ENCODE data around the gene DNHD1.

The DNHD1 gene

DNA sequence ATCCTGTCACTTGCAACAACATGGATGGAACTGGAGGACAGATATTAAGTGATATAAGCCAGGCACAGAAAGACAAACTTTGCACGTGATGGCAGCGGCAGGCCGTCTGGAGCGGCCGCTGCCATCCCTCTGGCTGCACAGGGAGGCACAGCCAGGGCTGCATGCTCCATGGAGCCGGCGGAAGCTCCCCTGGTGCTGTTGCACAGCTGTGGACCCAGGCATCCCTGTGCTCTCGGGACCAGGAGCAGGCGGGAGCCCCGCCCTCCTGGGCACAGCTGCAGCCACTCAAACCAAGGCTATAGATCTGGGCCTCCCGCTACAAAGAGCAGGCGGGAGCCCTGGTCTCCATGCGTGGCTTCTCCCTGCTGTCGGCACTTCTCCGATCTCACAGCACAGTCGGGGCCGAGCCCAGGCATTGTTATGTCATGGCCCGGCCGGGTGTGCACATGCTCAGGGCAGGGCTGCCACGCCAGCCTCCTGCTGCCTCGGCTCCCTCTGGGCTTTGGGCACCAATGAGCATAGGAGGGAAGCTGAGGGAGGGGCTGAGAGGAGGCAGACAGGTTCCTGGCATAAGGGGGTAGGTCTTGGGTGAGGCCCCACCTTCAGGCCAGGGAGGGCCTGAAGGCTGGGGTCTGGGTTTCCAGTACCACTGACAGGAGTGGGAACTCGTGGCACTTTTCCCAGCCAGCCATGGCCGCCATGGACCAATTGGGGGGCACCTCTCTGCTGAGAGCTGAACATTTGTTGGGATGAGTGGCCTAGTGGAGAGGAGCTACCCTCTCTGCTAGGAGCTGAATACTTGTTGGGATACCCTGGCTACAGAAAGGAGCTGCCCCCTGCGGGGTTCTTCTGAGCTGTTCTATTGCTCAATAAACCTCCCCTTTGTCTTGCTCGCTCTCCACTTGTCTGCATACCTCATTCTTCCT lies 89.6 kb downstream of the DNHD1 start:
- H3K27ac ChIP-seq = peak overlapping the region; percentile 66
- TF ChIP-seq, protein P1, sequence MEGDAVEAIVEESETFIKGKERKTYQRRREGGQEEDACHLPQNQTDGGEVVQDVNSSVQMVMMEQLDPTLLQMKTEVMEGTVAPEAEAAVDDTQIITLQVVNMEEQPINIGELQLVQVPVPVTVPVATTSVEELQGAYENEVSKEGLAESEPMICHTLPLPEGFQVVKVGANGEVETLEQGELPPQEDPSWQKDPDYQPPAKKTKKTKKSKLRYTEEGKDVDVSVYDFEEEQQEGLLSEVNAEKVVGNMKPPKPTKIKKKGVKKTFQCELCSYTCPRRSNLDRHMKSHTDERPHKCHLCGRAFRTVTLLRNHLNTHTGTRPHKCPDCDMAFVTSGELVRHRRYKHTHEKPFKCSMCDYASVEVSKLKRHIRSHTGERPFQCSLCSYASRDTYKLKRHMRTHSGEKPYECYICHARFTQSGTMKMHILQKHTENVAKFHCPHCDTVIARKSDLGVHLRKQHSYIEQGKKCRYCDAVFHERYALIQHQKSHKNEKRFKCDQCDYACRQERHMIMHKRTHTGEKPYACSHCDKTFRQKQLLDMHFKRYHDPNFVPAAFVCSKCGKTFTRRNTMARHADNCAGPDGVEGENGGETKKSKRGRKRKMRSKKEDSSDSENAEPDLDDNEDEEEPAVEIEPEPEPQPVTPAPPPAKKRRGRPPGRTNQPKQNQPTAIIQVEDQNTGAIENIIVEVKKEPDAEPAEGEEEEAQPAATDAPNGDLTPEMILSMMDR (conservative IDR thresholded peaks at IDR 0.05) = no peak

DNA sequence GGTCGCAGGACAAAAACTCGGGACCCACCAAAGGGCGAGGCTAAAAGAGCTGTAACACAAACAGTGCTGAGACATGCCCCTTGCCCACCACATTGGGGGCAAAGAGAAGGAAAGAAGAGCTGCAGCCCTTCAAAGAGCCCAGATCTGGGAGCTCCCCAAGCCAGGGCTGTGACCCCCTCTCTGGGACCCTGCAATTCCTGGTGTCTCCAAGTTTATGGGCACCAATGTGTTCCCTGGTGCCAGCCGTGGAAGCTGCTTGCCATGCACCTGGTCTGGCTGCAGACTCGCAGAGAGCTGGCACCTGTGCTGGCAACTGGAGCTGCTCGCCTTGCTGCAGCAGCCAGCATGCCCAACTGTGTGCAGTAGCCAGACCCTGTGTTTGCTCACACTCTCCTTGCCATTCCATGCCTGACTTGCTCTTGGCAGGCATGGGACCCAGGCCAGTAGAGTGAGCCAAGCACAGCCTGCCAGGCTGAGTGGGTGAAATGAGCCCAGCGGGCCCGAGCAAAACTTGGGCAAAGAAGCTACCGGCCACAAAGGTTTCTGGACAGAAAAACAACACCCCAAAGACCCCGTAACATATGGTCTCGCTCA lies 90.4 kb downstream of the DNHD1 start:
- TF ChIP-seq, protein P1 (conservative IDR thresholded peaks at IDR 0.05) = no peak
- H3K27ac ChIP-seq = peak overlapping the region; percentile 66

DNA sequence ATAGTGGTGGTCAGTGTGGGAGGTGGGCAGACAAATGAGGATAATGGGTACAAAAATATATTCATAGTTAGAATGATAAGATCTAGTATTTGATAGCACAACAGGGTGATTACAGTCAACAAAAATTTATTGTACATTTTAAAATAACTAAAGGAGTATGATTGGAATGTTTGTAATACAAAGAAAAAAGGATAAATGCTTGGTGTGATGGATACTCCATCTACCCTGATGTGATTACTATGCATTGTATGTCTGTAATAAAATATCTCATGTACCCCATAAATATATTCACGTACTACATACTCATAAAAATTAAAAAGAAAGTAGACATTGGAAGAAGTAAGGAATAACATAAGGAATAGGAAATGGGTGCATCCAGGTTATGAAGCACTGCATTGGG lies 90.9 kb downstream of the DNHD1 start:
- peak overlapping the region; percentile 66 for H3K27ac ChIP-seq
- TF ChIP-seq, protein P1 (conservative IDR thresholded peaks at IDR 0.05) = no peak

DNA sequence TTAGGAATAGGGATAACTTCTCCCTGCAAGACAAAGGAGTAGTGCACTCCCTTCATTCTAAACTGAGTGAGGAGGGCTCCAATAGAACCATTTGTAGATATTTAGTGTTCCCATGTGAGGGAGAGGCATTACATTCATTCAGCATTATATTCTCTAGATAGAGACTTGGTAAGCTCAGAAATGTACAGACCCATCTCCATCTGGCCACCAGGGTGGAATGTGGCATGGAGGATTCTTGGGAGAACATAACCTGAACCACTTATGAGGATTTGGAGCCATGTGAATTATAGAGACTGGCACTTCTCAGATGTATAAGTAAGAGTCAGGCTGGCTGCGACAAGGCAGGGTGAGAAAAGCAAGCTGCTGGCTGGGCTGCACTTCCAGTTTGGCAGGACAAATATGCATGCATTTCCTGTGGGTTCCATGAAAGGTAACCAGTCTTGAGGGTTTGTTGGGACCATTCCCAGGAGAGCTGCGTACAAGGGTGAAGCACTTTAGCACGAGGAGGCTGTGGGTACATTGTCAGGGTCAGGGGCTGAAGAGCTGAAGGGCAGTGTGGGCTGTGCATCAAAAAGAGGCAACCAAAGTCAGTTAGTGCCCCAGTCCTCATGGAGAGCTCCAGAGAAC lies 97.2 kb downstream of the DNHD1 start:
- H3K27ac ChIP-seq = no peak overlapping the region
- TF ChIP-seq, protein P1 (conservative IDR thresholded peaks at IDR 0.05) = no peak

DNA sequence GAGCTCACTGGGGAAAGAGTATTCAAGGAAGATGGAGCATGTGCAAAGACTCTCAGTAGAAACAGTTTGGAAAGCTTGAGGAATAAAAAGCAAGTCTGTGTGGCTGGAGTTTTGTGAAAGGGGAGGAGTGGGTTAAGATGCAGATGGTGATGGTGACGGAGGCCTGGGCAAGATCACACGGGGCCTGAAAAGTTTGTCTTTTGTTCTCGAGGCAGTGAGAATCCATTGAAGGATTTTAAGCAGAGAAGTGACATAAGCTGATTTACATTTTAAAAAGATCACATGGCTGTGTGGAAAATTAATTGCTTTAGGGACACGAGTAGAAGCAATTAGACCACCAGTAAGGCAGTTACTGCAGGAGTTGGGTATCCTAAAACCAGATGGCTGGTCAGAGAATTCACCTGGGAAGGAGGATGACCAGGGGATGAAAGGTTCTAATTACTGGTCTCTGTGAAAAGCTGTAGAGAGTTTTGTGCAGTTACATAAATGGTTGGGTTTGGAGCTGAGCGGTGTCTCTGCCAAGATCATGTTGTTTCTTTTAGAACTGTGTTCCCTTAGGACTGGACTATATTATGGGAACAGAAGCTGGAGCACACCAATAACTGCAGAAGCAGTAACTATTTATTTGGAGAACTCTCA lies 99.3 kb downstream of the DNHD1 start:
- no peak overlapping the region for H3K27ac ChIP-seq
- TF ChIP-seq, protein P1 (conservative IDR thresholded peaks at IDR 0.05) = no peak

DNA sequence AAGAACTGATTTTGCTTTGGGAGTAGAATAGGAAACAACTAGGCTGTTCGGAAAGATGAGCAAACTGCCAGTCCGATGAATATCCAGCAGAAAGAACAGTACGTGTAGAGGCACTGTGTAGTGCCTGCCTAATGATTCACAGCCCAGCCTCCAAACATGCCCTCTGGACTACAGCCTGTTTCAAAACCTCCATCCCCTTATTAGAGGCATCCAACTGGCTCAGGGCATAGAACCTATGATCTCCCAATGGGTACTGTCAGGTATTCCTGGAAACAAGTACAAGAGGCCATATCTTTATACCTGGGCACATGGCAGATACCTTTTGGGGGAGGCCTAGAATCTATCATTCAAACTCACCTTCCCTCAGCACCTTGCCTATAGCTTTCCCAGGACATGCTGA lies 101.5 kb downstream of the DNHD1 start:
- H3K27ac ChIP-seq = no peak overlapping the region
- TF ChIP-seq, protein P1 (conservative IDR thresholded peaks at IDR 0.05) = no peak

DNA sequence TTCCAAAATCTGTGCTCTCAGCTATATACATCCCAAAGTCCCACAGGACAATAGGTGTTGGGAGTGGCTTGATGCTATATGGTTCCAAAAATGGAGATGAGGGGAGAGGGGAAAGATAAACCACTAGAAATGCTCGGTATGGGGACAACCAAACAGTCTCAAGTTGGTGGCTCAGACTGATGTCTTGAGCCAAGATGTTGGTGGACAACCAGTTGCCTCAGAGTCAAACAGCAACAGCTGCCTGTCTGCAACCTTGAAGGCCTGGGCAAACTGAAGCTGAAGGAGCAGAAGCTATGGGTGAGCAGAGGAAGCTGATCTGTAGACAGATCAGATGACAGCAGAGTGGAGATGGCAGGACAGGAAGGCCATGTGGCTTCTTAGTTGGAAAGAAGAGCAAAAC lies 102.4 kb downstream of the DNHD1 start:
- TF ChIP-seq, protein P1 (conservative IDR thresholded peaks at IDR 0.05) = no peak

More for the DNA sequence above, 102.4 kb downstream of the DNHD1 start:
- H3K27ac ChIP-seq = no peak overlapping the region
